ENCODE results near the gene PDF.

DNA sequence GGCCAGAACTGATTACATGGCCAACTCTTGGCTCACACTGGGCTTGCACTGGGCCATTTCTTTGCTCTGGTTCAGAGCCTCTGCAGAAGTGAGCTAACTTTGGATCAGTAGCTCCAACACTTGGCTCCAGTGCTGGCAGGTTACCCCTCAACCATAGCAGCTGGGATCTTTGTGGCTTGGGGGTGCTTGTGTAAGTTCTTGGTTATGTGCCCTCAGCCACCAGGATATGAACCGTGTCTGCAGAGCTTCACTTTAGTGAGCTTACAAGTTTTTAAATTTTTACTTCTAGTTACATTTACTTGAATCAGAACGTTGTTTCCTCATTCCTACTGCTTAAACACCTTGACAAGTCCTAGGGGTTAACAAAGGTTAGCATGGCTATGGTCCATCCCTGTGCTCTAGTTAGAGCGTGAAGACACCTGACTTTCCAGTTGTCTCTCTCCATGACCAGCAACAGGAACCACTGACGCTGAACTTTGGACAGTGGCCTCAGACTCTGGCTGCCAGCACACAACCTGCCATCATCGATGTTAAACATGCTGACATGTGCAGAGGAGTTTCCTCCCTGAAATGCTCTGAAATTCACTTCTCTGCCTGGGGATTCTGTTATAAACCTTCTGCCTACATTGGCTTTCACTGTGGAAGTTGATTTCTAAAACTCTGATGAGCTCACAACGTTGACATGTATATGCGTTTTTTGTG, 4.1 kb downstream of the PDF start:
- TF ChIP-seq, protein P1, sequence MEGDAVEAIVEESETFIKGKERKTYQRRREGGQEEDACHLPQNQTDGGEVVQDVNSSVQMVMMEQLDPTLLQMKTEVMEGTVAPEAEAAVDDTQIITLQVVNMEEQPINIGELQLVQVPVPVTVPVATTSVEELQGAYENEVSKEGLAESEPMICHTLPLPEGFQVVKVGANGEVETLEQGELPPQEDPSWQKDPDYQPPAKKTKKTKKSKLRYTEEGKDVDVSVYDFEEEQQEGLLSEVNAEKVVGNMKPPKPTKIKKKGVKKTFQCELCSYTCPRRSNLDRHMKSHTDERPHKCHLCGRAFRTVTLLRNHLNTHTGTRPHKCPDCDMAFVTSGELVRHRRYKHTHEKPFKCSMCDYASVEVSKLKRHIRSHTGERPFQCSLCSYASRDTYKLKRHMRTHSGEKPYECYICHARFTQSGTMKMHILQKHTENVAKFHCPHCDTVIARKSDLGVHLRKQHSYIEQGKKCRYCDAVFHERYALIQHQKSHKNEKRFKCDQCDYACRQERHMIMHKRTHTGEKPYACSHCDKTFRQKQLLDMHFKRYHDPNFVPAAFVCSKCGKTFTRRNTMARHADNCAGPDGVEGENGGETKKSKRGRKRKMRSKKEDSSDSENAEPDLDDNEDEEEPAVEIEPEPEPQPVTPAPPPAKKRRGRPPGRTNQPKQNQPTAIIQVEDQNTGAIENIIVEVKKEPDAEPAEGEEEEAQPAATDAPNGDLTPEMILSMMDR (conservative IDR thresholded peaks at IDR 0.05 in 1 of 2, IDR thresholded peaks at IDR 0.05 in 1 of 2; ENCODE audit: low read depth in 1 of 2, low read length in 2 of 2): no peak
- no peak for TF ChIP-seq EZH2 (IDR thresholded peaks at IDR 0.05; ENCODE audit: low read length, missing control alignments)

Measured in fibroblast of lung (primary cell).